ENCODE measurements around the gene HNF1B.
A peak's percentile ranks its signal among the peaks of the same experiment; 100 is the strongest.

The HNF1B gene

DNA sequence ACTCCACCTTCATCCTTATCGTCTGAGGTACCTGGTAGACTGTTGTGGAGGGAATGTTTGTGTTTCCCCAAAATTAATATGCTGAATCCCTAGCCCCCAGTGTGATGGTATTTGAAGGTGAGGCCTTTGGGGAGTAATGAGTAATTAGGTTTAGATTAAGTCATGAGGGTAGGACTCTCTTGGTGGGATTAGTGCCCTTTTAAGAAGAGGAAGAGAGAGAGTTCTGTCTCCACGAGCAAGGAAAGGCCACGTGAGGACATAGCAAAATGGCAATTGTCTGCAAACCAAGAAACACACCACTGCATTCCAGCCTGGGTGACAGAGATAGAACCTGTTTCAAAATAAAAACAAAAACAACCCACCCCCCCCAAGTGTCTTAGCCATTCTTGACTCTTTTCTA, 80.6 kb downstream of the HNF1B start:
- no peak for DNase-seq

- no peak for DNase-seq
Observed at GRCh38 chr17:37662353-37662752, 82.5 kb downstream of the HNF1B start.

- no peak for DNase-seq
Observed at GRCh38 chr17:37661400-37662014, 83.4 kb downstream of the HNF1B start.

DNA sequence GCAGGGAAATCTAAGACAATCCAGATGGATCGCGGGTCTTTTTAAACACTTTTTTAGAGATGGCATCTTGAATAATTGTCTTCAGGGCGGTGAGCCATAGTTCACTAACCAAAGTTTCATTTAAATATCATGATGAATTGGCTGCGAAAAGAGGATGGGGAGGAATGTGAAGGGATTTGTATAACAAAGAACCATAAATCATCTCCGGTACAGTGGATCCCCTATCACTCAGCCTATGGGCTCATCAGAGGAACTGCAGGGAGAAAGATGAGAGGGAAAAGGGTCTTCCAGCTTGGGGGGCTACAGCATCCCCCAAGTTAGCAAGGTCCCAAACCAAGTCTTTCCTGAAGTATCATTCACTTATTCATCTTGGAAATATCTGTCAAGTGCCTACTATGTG, 84.9 kb downstream of the HNF1B start:
- no peak for DNase-seq

DNA sequence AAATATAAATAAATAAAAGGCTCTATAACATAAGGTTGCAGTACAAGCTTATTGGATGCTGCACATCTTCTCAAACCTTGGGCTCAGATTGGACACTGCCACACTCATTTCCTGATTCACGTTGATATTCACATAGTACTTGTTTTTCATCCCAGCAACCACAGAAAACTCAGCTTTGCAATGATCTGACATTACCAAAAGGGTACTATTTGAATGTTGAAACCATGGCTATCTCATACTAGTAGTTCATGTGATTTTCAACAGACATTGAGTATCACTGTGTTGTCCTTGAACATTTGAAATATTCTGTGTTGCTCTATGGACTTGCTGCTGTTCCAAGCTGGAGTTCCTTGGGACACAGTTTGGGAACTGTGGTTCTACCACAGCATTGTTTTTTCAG, 87.7 kb downstream of the HNF1B start:
- no peak for DNase-seq

GRCh38 chr17:37651849-37652248, 93.0 kb downstream of the HNF1B start:
- no peak for DNase-seq

DNA sequence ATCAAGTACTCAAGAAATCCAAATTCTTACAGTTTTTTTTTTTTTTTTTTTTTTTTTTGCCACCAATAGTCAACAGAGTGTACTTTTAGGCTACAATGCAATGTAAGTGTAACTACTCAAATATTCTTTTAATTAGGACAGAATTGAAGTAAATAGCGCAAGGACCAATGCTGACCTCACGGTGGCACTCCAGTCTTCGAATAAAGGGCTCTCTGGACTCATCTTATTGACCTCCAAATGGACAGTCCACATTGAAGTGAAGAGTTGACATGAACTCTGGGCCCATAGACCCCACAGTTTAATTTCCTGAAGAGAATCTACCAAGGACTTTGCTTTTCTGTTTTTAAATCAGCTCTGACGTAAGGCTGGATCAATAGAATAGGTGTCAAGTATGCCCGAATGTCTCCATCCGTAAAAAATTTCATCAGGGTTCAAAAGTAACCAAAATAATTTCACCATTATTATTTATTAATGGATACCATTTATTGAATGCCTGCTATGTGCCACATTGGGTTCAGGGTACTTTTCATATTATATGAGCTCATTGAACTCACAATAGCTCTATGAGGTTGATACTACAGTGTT, 94.3 kb downstream of the HNF1B start:
- DNase-seq: no peak

DNA sequence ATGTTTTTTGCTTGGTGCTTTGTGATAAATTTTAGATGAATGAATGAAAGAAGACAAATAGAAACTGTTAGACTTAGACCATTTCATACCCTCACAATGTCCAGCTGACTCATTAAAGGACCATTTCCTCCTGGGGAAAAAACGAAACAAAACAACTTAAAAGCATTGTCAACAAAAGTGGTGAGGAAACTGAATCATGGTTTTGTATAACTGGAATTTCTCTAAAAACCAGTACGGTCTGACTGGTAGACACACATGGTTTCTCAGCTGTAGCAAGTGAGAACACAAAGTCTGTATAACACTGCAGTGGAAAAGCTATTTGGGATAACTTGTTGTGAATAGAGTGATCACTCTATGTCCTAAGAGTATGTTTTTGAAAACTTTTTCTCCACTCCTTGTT, 96.3 kb downstream of the HNF1B start:
- DNase-seq: no peak

DNA sequence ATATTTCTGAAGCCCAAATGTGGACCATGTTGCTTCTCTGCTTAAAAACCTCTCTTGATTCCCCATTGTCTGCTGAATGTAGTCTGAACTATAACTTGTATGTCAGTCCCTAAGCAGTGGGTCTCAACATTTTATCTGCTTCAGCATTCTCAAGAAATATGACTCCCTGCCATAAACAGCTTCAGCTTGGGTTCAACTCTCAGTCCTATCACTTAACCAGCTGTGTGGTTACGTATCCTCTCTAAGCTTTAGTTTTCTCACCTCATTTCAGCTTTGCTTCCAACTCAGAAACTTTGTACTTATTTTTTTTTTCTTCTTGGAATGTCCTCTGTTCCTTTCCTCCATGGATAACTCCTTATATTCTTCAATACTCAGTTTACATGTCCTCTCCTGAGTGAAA, 97.0 kb downstream of the HNF1B start:
- DNase-seq: no peak

GRCh38 chr17:37643869-37644268, 101.0 kb downstream of the HNF1B start:
- no peak for DNase-seq

DNA sequence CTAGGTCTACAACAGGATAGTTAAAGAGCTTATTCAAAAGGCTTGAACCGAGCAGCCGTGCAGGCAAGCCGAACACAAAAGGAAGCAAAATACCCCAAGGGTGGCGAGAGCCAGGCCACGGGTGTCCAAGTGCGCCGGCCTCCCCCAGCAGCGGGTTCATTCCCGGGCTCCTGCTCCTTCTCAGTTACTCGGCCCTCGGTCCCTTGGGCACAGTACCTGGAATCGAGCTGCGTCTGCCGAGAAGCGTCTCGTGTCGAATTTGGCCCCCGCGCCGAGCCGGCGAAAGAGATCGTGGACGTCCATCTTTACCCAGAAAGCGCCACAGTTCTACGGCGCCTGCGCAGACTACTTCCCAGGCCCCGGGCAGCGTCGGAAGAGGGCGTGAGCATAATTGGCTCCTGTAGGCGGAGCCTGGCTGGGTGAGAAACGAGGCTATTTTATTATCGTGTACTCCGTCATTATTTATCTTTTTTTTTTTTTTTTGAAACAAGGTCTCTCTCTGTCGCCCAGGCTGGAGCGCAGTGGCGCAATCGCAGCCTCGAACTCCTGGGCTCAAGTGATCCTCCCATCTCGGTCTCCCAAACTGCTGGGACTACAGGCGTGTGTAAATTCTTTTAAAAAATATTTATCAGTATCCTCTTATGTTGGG, 101.6 kb downstream of the HNF1B start, which contains the start of gene DDX52:
Gene DDX52, minus strand, starts transcription at position 329 of the 649 bp plus-strand sequence. Its CDS starts 26 bp downstream, at position 303.
- DNase-seq: peak; percentile 83 to 87

- no peak for DNase-seq
Observed at GRCh38 chr17:37642681-37643080, 102.2 kb downstream of the HNF1B start.

GRCh38 chr17:37640015-37640414, 104.8 kb downstream of the HNF1B start:
- no peak for DNase-seq

DNA sequence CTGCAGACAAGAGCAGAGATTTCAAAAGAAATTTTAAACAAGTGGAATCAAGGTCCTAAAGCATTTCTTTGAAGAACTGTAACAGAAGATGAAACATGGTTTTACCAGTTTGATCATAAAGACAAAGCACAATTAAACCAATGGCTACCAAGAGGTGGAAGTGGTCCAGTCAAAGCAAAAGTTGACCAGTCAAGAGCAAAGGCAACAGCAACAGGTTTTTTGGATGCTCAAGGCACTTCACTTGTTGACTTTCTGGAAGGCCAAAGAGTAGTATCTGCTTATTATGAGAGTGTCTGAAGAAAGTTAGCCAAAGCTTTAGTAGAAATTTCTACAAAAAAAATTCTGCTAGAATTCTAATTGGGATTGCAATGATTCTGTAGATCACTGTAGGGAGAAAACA, 106.9 kb downstream of the HNF1B start:
- no peak for DNase-seq
